ENCODE measurements around the gene WASF1. TPM values are rescaled to one million over a fixed set of nuclear protein-coding genes. Genes with fewer than 3 reads are reported as not detected.

The WASF1 gene
- polyA plus RNA-seq, 1 experiment, result 19.5 TPM

DNA sequence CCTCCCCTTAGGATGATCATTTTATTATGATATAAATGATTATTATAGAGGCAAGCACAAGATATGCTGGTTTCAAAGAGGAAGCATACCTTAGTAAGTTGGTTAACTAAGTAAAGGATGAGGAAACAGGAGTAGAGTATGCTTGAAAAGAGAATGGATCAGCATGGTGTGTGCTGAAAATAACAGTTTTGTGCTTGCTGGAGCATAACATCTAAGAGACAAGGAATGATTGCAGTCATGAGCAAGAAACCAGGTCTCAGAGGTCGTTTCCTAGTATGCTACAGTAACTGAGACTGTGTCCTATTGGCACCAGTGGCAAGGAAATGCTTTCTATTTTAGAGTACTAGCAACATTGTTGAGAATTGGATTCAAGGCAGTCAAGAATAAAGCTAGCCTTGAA is 34.9 kb upstream of the WASF1 start:
- POLR2A ChIA-PET, result no interaction called here
- TF ChIP-seq, protein P1, sequence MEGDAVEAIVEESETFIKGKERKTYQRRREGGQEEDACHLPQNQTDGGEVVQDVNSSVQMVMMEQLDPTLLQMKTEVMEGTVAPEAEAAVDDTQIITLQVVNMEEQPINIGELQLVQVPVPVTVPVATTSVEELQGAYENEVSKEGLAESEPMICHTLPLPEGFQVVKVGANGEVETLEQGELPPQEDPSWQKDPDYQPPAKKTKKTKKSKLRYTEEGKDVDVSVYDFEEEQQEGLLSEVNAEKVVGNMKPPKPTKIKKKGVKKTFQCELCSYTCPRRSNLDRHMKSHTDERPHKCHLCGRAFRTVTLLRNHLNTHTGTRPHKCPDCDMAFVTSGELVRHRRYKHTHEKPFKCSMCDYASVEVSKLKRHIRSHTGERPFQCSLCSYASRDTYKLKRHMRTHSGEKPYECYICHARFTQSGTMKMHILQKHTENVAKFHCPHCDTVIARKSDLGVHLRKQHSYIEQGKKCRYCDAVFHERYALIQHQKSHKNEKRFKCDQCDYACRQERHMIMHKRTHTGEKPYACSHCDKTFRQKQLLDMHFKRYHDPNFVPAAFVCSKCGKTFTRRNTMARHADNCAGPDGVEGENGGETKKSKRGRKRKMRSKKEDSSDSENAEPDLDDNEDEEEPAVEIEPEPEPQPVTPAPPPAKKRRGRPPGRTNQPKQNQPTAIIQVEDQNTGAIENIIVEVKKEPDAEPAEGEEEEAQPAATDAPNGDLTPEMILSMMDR (IDR thresholded peaks at IDR 0.05; ENCODE audit: insufficient read depth, low read depth, low read length), result no peak
- peaks cover 7% of the 10 kb centered on the region for H3K36me3 ChIP-seq (ENCODE audit: control insufficient read depth, insufficient read depth, low read length)
- H3K4me3 ChIP-seq (ENCODE audit: low read depth, low read length), result no peak overlapping the region
- no peaks in the 10 kb centered on the region for H3K27me3 ChIP-seq (ENCODE audit: control insufficient read depth, insufficient read depth, low read length)
- CTCF ChIA-PET, result interaction anchor here (1.5 kb wide), 1 partner anchor 8 kb away, joined by 6 read pairs; no protein-coding TSS in a partner anchor
- no peak for DNase-seq (ENCODE audit: low read depth)

GRCh38 chr6:110211753-110212152 is 32.3 kb upstream of the WASF1 start:
- TF ChIP-seq, protein P1 (IDR thresholded peaks at IDR 0.05; ENCODE audit: insufficient read depth, low read depth, low read length), result no peak
- ChIA-PET CTCF (no interaction called here), POLR2A (no interaction called here)
- Histone ChIP-seq H3K27me3 (ENCODE audit: control insufficient read depth, insufficient read depth, low read length) (no peaks in the 10 kb centered on the region), H3K4me3 (ENCODE audit: low read depth, low read length) (no peak overlapping the region), H3K36me3 (ENCODE audit: control insufficient read depth, insufficient read depth, low read length) (peaks cover 6% of the 10 kb centered on the region)
- no peak for DNase-seq (ENCODE audit: low read depth)

DNA sequence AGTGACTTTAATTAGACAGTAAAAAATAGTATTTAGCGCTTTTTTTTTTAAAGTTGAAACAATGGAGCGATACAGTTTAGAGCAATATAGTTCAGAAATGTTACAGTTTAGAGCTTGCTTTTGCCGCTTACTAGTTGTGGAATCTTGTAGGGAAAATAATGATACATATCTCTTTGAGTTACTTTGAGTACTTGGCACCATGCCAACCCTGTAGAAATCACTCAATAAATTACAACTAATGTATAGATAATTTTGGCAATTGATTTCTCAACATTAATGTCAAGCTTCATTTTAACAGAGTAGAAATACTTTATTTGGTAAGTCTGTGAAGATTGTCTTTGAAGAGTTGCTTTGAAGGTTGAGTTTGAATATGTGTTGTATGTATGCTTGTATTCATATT is 28.2 kb upstream of the WASF1 start:
- DNase-seq (ENCODE audit: low read depth), result no peak
- Histone ChIP-seq H3K4me3 (ENCODE audit: low read depth, low read length) (no peak overlapping the region), H3K36me3 (ENCODE audit: control insufficient read depth, insufficient read depth, low read length) (peaks cover 3% of the 10 kb centered on the region; the same call in 1 of the 2 replicates), H3K27me3 (ENCODE audit: control insufficient read depth, insufficient read depth, low read length) (no peaks in the 10 kb centered on the region)
- POLR2A ChIA-PET, result interaction anchor here (0.6 kb wide), 1 partner anchor 9 kb away, joined by 5 read pairs; no protein-coding TSS in a partner anchor
- CTCF ChIA-PET, result interaction anchor here (0.6 to 1.8 kb wide), 4 partner anchors 7 to 21 kb away, joined by 3 to 6 read pairs (median 3); no protein-coding TSS in a partner anchor
- TF ChIP-seq, protein P1 (IDR thresholded peaks at IDR 0.05; ENCODE audit: insufficient read depth, low read depth, low read length), result no peak

GRCh38 chr6:110201151-110201884 is 21.8 kb upstream of the WASF1 start:
- no peak for DNase-seq (ENCODE audit: low read depth)
- H3K27me3 ChIP-seq (ENCODE audit: control insufficient read depth, insufficient read depth, low read length), result no peaks in the 10 kb centered on the region
- no peaks in the 10 kb centered on the region; the same call in 1 of the 2 replicates for H3K36me3 ChIP-seq (ENCODE audit: control insufficient read depth, insufficient read depth, low read length)
- ChIA-PET POLR2A (no interaction called here), CTCF (interaction anchor here (0.9 kb wide), 1 partner anchor 189 kb away, joined by 3 read pairs; no protein-coding TSS in a partner anchor)
- TF ChIP-seq, protein P1 (IDR thresholded peaks at IDR 0.05; ENCODE audit: insufficient read depth, low read depth, low read length), result no peak
- no peak overlapping the region for H3K4me3 ChIP-seq (ENCODE audit: low read depth, low read length)

DNA sequence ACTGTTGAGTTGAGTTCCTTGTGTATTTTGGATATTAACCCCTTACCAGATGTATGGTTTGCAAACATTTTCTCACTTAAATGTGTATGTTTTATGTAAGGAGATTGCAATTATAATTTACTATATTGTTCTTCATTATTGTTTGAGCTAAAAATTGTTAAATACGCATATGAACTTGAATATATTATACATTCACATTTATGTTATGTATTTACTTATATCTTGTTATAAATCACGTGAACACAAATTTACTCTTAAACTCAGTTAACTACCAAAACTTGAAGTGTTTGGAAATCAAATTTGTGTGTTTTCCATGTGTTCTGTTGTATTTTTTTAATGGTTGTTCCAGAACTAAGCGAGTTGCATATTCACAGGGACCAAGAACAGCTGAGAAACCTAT is 19.1 kb upstream of the WASF1 start:
- no peaks in the 10 kb centered on the region for H3K27me3 ChIP-seq (ENCODE audit: control insufficient read depth, insufficient read depth, low read length)
- no peak for DNase-seq (ENCODE audit: low read depth)
- no peaks in the 10 kb centered on the region for H3K36me3 ChIP-seq (ENCODE audit: control insufficient read depth, insufficient read depth, low read length)
- TF ChIP-seq, protein P1 (IDR thresholded peaks at IDR 0.05; ENCODE audit: insufficient read depth, low read depth, low read length), result no peak
- H3K4me3 ChIP-seq (ENCODE audit: low read depth, low read length), result no peak overlapping the region
- POLR2A ChIA-PET, result no interaction called here
- CTCF ChIA-PET, result no interaction called here
